HG03342 (cell line): Measurements from ENCODE around the gene TSGA10.
"Not testable (repeated sequence)": the region's sequence is repeated elsewhere in the genome, so short reads cannot be mapped to it uniquely, and the experiment has no call there.

ENCODE experiments used
- ATAC-seq: cut with Tn5 transposase; IDR thresholded peaks from one replicate; pipeline ENCODE4 v1.9.1; 2021; ENCODE audit warnings: mild to moderate bottlenecking, moderate library complexity; ENCODE audit not compliant: unreplicated experiment

Gene TSGA10

GRCh38 chr2:99153921-99154604 lies 679 bp downstream of the TSGA10 start:
- ATAC-seq, result no peak

GRCh38 chr2:99152199-99152895 lies 2.4 kb downstream of the TSGA10 start:
- no peak for ATAC-seq

- ATAC-seq, result no peak
Measured at GRCh38 chr2:99150706-99151105, 4.0 kb downstream of the TSGA10 start.

DNA sequence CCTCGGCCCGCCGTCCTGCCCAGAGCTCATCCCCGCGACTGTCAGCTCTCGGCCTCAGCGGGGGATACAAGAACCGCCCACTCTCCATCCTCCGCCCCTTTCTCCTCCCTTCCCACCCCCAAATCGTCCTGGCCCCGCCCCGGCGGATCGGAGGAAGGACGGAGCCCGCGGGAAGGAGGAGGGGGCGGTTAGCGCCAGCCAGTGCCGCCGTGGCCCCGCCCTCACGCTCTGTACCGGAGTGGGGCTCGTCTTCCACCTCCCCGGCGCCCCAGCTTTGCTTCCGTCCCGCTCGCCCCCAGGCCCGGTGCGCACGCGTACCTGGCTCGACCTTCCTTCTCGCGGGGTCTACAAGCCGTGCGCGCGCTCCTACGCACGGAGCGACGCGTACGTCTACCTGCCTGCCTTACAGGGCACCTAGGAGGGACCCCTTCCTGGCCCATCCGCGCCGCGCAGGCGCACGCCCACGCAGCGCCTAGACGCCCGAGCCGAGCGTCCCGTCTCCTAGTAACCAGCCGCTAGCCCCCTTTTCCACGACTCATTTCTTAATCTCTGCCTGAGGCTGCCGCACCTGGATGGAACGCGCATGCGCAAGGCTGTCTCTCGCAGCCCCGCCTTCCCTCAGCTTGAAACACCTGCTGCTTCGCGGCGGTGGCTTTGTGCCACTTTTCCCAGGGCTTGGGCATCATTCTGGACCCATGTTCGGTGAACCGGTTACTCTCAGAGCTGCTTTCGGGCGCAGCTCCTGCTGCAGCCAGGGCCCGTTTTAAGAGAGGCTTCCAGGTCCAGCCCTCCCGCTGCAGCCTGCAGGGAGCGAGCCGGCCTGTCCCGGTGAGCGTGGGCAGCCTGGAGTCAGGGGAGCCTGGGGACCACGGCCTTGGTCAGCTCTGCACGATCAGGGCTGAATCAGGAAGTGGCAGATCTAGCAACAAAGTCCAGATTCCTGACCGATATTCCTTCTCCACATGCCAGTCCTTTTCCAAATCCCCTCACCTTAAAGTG lies 13.3 kb downstream of the TSGA10 start, which contains the start of gene C2orf15:
TSS of gene C2orf15 (plus strand) at position 598 of the 999 bp plus-strand sequence. CDS start 8,852 bp downstream, outside the sequence.
- ATAC-seq, result peak; percentile 86

- ATAC-seq, result peak; percentile 26
Measured at GRCh38 chr2:99140860-99141109, 14.0 kb downstream of the TSGA10 start.

DNA sequence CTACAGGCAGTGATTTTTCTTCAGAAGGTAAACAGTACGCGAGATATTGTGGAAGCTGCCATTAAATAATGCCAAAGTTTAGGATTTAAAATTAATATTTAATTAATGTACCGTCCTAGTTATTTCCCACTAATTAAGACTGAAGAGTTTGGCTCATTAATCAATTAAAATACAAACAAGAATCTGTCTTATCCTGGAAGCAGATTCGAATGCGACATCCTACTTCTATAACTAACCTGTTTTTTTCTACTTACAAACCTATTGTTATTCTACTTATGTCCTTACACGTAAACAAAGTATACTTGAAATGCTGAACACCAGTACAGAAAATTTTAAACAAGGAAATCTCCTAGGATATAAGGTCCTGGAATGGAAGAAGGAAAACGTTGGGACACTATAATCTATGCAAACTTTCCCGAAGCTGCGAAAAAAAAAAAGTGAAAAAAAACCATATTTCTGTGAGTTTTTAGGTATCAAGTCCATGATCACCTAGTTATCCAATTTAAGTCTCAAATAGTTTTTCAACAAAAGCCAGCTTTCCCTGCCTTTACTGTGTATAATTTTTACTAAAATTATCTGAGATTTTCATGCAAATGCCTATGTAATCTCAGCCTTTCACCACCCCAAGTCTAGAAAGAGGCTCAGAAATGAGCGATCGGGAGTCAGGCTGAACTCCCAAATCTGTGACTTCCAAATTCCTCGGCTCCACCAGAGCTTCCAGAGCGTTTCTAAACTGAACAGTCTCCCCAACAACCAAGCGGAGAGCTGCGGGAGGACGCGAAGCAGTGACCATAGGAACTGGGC lies 14.5 kb downstream of the TSGA10 start:
- ATAC-seq, result peak; percentile 1

DNA sequence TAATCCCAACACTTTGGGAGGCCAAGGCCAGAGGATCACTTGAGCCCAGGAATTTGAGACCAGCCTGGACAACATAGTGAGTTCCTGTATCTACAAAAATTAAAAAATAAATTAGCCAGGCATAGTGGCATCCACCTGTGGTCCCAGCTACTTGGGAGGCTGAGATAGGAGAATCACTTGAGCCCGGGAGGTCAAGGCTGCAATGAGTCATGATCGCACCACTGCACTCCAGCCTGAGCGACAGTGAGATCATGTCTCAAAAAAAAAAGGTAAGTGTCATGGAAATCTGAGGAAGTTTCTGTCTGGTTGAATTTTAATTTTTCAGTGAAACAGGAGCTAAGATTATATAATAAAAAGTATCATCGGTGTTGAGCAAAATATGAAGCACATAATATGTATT lies 15.7 kb downstream of the TSGA10 start:
- no peak for ATAC-seq

DNA sequence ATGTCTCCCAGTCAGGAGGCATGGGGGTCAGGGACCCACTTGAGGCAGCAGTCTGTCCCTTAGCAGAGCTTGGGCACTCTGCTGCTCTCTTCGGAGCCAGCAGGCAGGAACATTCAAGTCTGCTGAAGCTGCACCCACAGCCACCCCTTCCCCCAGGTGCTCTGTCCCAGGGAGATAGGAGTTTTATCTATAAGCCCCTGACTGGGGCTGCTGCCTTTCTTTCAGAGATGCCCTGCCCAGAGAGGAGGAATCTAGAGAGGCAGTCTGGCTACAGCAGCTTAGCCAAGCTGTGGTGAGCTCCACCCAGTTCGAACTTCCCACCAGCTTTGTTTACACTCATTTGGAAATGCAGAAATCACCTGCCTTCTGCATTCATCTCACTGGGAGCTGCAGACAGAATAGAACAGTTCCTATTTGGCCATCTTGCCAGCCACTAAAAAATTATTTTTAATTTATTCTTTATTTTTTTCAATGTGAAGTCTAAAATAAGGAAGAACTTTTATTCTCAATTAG lies 19.6 kb downstream of the TSGA10 start:
- ATAC-seq, result not testable (repeated sequence)

DNA sequence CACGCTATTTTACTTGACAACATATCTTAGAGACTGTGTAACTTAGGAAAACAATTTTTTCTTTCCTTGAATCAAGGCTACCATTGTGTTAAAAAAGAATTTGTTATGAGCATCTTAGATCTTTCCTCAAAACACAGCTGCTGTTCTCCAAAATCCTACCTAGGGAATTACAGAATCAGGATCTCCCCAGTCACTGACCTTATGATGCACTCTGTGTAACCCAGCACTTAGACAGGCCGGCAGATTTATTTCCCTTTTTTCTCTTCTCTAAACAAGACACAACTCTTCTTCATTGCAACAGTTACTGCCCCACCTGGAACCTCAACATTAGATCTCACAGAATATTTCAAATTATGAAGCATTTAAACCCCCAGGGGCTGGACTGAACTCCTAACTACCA lies 26.8 kb downstream of the TSGA10 start:
- no peak for ATAC-seq

DNA sequence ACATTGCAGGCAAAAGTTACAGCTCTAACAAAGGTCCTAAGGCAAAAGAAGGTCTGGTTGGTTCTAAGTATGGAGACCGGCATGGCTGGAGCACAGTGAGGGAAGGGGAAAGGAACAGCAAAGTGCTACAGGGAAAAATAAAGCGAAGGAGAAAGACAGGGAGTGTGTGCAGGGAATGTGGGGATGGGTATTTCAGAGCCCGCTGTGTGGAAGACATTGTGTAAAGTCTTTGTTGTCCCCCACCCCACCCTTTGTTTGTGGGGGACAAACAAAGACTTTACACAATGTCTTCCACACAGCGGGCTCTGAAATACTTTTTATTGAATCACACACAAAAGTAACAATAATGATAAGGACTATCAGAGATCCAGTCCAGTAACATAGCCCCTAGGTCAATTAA lies 42.1 kb downstream of the TSGA10 start:
- ATAC-seq, result no peak

DNA sequence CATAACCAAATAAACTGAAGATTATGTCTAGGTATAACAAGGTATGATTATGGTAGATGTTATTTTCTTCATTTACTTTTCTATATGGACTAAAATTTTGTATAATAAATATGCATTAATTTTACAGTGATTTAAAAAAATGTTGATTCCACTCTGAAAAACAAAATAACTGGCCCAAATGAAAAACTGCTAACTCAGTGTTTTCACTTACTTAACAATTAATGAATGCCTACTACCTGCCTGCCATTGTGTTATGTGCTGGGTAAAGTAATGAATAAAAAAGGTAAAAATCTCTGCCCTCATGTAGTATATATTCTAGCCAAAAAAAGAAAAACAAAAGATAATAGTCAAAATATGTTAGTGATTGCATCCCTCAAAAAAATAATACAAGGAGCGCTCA lies 42.8 kb downstream of the TSGA10 start:
- ATAC-seq, result no peak

DNA sequence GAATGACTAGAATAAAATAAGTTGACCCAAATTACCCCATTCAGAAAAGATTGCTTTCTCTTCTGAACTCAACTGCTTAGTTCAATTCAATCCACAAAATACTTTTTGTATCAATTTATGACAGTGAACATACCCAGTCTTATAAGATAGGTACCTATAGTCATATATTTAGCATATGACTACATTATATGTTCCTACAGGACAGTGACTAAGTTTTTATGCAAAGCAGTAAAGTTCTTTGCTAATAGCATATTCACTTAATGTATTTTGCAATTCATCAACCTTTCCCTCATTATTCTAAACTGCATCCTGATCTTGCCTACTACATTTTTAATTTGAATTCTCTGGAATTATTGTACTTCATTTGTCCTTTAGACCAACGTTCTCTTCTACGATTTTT lies 43.5 kb downstream of the TSGA10 start:
- ATAC-seq, result no peak

DNA sequence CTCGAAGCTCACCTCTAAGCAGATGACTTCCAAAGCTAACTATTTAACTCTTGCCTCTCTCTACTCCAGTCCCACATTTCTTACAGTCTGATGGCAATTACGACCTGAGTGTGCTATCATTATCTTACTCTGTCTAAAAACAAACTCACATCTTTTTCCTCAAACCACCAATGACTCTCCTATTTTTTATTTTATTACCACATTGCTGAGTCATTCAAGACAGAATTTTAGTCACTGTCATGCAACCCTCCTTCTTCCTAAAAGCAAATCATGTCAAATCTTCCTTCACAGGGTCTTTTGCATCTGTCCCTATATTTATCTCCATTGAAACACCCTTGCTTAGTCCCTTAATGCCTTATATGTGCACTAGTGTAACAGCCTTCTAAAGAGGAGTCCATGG lies 47.8 kb downstream of the TSGA10 start:
- ATAC-seq, result no peak

GRCh38 chr2:99104006-99104405 lies 50.7 kb downstream of the TSGA10 start:
- ATAC-seq, result no peak

DNA sequence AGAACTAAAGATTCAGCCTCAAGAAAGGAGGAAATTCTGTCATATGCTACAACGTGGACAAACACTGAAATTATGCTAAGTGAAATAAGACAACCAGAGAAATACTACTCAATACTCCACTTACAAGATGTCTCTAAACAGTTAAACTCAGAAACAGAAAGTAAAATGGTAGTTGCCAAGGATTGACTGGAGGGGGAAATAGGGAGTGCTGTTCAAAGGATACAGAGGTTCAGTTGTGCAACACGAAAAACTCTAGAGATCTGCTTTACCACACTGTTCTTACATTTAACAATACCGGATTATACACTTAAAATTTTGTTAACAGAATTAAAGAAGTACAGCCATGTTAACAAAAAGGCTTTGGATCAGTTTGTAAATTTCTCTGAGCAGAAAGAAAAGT lies 53.0 kb downstream of the TSGA10 start:
- no peak for ATAC-seq

- no peak for ATAC-seq
Measured at GRCh38 chr2:99096728-99097127, 58.0 kb downstream of the TSGA10 start.

- peak; percentile 47 for ATAC-seq
Measured at GRCh38 chr2:99088017-99088416, 66.7 kb downstream of the TSGA10 start.

DNA sequence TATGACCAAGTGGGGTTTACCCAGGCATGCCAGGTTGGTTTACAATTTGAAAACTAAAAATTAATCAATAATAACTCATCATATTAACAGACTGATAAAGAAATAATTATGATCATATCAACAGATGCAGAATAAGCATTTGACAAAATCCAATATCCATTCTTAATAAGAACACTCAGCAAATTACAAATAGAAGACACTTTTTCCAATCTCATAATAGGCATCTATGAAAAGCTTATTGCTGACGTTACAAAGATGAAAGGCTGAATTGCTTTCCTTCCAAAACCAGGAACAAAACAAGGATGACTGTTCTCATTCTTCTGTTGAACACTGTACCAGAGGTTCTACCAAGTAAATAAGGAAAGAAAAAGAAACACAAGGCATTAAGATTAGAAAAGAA lies 68.4 kb downstream of the TSGA10 start:
- ATAC-seq, result no peak

GRCh38 chr2:99085421-99085820 lies 69.3 kb downstream of the TSGA10 start:
- ATAC-seq, result no peak

DNA sequence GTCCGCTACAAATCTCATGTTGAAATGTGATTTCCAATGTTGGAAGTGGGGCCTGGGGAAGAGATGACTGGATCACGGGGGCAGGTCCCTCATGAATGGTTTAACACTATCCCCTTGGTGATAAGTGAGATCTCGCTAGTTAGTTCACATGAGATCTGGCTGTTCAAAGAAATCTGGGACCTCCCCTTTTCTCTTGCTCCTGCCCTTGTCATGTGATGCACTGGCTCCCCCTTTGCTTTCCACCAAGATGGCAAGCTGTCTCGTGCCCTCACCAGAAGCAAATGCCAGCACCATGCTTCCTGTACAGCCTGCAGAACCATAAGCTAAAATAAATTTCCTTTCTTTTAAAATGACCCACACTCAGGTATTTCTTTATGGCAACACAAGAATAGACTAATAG lies 70.5 kb downstream of the TSGA10 start:
- ATAC-seq, result no peak

DNA sequence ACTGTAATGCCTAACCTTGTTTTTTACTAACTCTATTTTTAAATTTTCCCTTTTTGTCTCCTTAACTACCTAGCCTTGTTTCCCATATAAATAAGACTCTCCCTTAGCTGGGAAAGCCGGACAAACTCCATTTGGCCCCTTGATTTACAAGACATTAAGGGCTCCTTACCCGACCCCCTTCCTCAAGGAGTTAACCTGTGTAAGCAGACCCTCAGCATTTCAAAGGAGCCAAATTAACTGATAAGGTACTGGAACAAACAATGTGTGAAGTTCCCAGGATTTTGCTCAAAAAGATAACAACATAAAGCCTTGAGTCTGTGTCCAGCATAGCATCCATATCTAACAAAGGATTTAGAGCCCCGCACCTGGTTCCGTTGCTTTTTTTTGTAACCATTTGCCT lies 72.9 kb downstream of the TSGA10 start:
- no peak for ATAC-seq
